Activated CD8-positive, alpha-beta memory T cell treated with anti-CD3 and anti-CD28 coated beads for 48 hours (primary cell): ENCODE data around the gene HOXC11.

Experiments used
- DNase-seq, 3 experiments: peaks; one replicate each; pipeline ENCODE4 v3.0.0-alpha.2; 2020; ENCODE audit warnings: low read depth in 2 of 3, low spot score in 2 of 3

HOXC11 gene

GRCh38 chr12:53996240-53997203 lies 23.6 kb downstream of the HOXC11 start:
- DNase-seq, result no peak

GRCh38 chr12:53997204-53998109 lies 24.5 kb downstream of the HOXC11 start:
- DNase-seq, result no peak

- DNase-seq, result no peak
Measured at GRCh38 chr12:53998110-53998899, 25.4 kb downstream of the HOXC11 start.

GRCh38 chr12:53998900-53999236 lies 25.9 kb downstream of the HOXC11 start:
- no peak for DNase-seq

GRCh38 chr12:53999559-54000115 lies 26.7 kb downstream of the HOXC11 start:
- DNase-seq, result no peak

- no peak for DNase-seq
Measured at GRCh38 chr12:54000116-54001114, 27.5 kb downstream of the HOXC11 start, which contains the start of gene HOXC9. Gene HOXC9, plus strand, starts transcription at chr12:54000161. Its CDS starts 28 bp downstream, at chr12:54000189.

- no peak for DNase-seq
Measured at GRCh38 chr12:54001283-54002187, 28.6 kb downstream of the HOXC11 start.

GRCh38 chr12:54002278-54002914 lies 29.5 kb downstream of the HOXC11 start:
- no peak for DNase-seq

- DNase-seq, result no peak
Measured at GRCh38 chr12:54002915-54003389, 30.0 kb downstream of the HOXC11 start.

- DNase-seq, result no peak
Measured at GRCh38 chr12:54003625-54004024, 30.7 kb downstream of the HOXC11 start.

GRCh38 chr12:54004063-54004840 lies 31.3 kb downstream of the HOXC11 start:
- no peak for DNase-seq

GRCh38 chr12:54004841-54005530 lies 32.1 kb downstream of the HOXC11 start:
- no peak for DNase-seq

GRCh38 chr12:54005531-54005852 lies 32.6 kb downstream of the HOXC11 start:
- DNase-seq, result no peak

- peak; percentile 45 to 87 (median 87) for DNase-seq
Measured at GRCh38 chr12:54005853-54006558, 33.1 kb downstream of the HOXC11 start.

- DNase-seq, result no peak
Measured at GRCh38 chr12:54006559-54007220, 33.8 kb downstream of the HOXC11 start.
